ENCODE measurements around the gene ZNF600.
"Not testable (repeated sequence)": the region's sequence is repeated elsewhere in the genome, so short reads cannot be mapped to it uniquely, and the experiment has no call there.

Gene ZNF600

DNA sequence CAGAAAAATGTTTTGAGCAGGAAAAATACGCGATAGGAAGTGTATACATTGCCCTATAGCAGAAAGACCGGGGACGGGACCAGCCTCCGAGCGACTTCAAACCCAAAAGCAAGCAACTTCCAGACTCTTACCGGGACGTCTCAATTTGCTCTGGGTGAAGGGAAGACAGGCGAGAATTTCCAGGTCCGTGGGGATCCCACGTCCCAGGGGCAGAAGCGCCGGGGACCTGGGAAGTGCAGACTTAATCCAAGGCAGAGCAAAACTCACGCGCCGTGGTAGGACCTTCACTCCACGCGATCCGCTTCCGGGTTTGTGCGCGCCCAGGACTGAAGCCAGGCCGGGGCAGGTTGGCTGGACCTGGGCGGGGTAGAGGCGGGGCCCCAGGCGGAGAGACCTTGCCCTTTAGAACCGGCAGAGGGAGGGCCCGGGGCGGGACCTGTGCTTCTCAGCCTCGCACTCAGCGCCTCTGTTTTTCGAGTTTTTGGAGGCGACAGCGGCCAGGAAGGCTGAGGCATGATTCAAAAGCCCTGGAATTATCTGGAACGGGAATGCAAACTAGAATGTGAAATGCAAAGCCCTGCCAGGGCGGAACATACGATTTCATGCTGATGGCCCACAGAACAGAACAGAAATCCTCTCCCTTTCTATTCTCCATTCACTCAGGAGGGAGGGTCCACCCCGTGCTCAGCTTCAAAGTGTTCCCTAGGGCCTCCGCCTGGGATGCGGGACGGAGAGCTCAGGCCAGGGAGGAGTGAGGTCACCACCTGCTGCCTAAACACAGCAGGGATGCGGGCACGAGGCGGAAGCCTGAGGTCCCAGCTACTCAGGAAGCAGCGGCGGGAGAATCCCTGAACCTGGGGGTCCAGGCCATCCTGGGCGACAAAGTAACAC is at the start of gene ZNF600:
TSS of gene ZNF600 (minus strand) at position 328 of the 891 bp plus-strand sequence. CDS start 7,903 bp downstream, outside the sequence.
- DNase-seq, result peak; percentile 88

GRCh38 chr19:52834289-52834688 is 47.7 kb upstream of the ZNF600 start:
- DNase-seq, result not testable (repeated sequence)

DNA sequence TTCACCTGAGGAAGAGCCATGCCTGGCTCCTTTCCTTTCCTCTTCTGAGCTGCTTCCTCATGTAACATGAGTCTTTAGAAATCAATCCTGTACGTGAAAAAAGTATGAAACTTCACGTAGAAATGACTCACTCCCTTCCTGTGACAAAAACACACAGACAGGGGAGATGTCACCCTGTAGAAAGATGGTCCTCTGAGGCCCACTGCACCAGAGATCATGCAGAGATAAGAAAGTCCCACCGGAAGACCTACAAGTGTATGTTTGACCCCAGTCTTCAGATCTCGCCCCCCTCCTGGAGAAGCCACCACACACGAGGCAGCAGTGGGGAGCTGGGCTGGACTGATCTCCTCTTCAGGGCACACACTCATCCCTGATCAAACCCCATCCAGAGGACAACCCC is 47.0 kb upstream of the ZNF600 start:
- DNase-seq, result not testable (repeated sequence)

DNA sequence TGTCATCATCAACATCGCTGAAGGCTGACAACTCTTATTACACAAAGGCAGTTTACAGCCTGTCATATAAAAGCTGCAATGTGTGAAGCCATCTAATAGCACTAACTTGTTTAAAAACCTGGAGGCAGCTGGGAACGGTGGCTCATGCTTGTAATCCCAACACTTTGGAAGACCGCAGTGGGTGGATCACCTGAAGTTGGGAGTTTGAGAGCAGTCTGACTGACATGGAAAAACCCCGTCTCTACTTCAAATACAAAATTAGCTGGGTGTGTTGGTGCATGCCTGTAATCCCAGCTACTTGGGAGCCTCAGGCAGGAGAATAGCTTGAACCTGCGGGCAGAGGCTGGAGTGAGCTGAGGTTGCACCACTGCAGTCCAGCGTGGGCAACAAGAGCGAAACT is 43.3 kb upstream of the ZNF600 start:
- not testable (repeated sequence) for DNase-seq

DNA sequence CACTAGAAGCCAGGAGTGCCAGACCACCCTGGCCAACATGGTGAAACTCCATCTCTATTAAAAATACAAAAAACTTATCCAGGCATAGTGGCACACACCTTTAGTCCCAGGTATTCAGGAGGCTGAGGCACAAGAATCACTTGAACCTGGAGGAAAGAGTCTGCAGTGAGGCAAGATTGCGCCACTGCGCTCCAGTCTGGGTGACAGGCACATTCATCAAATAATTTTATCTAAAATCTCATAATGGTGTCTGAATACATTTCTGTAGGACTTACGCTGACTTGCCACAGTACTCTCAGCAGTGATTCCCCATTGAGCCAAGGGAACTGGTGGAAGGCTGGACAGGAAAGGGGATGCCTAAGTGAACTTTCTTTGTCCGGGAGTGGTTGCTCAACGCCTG is 39.2 kb upstream of the ZNF600 start:
- DNase-seq, result no peak

DNA sequence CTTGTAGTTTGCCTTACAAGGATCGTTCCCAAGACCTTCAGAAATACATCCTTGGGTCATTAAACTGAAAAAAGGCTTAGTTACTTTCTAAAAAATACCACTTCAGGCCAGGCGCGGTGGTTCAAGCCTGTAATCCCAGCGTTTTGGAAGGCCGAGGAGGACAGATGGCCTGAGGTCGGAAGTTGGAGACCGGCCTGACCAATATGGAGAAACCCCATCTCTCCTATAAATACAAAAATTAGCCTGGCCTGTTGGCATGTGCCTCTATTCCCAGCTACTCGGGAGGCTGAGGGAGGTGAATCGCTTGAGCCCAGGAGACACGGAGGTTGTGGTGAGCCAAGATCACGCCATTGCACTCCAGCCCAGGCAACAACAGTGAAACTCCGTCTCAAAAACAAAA is 37.1 kb upstream of the ZNF600 start:
- DNase-seq, result no peak

DNA sequence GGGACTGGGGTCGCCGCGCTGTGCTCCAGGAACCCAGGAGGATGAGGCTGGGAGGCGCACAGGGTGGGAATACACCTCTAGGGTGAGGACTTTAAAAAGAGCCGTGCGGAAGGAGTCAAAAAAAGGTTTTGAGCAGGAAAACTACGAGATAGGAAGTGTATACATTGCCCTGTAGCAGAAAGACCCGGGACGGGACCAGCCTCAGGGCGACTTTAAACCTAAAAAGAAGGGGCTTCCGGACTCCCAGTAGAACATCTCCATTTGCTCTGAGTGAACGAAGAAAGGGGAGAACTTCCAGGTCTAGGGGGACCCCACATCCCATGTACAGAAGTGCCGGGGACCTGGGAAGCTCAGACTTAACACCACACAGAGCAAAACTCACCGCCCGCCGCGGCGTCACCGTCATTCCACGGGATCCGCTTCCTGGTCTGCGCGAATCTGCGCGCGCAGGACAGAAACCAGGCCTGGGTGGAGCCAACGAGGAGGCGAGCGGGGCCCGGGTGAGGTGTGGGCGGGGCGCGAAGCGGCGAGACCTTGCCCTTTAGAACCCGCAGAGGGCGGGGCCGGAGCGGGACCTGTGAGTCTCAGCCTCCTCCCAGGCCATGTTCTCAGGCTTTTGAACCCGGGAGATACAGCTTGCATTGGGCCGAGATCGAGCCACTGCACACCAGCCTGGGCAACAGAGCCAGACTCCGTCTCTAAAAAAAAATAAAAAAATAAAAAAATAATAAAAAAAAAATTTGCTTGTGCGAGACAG is 34.8 kb upstream of the ZNF600 start, which contains the start of gene ZNF28:
TSS of gene ZNF28 (minus strand) at position 430 of the 757 bp plus-strand sequence. CDS start 3,675 bp downstream, outside the sequence.
- peak; percentile 76 for DNase-seq

- peak; percentile 47 for DNase-seq
These were observed 34.0 kb upstream of the ZNF600 start for GRCh38 chr19:52820472-52821203.

DNA sequence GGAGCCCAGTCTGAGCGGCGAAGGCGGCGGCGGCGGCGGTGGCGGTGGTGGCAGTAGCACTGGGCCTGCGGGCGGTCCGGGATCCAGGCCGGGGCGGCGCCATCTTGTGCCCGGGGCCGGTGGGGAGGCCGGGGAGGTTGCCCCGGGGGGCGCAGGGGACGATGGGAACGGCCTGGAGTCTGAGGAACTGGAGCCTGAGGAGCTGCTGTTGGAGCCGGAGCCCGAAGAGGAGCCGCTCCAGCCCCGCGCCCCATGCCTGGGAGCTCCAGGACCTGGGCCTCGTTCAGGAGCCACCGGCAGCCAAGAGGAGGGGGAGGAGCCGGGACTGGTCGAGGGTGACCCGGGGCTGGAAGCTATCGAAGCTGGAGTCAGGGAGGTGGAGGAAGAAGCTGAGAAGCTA is 23.2 kb upstream of the ZNF600 start:
- DNase-seq, result no peak

- DNase-seq, result not testable (repeated sequence)
These were observed 13.5 kb upstream of the ZNF600 start for GRCh38 chr19:52799950-52800640.

DNA sequence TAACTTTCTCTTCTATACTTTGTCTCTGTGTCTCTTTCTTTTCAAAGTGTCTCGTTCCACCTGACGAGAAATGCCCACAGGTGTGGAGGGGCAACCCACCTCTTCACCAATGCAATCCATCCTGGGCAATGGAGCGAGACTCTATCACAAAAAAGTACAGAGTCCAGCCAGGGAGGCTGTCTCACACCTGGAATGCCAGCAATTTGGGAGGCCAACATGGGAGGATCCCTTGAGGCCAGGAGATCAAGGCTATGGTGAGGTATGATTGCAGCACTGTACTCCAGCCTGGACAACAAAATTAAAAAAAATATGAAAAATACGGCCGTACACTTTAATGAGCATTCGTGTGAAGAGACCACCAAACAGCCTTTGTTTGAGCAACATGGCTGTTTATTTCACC is 2.8 kb upstream of the ZNF600 start:
- DNase-seq, result no peak

GRCh38 chr19:52786078-52786463 is 520 bp downstream of the ZNF600 start:
- no peak for DNase-seq

- DNase-seq, result no peak
These were observed 1.1 kb downstream of the ZNF600 start for GRCh38 chr19:52785506-52785905.

GRCh38 chr19:52782864-52783263 is 3.7 kb downstream of the ZNF600 start:
- not testable (repeated sequence) for DNase-seq

DNA sequence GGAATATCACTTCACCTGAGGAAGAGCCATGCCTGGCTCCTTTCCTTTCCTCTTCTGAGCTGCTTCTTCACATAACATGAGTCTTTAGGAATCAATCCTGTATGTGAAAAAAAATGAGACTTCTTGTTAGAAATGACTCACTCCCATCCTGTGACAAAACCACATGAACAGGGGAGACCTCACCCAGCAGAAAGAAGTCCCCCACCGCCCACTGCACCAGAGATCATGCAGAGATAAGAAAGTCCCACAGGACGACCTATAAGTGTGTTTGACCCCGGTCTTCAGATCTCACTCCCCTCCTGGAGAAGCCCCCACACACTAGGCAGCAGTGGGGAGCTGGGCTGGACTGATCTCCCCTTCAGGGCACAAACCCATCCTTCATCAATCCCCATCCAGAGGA is 7.8 kb downstream of the ZNF600 start:
- peak; percentile 36 for DNase-seq

- DNase-seq, result not testable (repeated sequence)
These were observed 30.1 kb downstream of the ZNF600 start for GRCh38 chr19:52756447-52756846.

DNA sequence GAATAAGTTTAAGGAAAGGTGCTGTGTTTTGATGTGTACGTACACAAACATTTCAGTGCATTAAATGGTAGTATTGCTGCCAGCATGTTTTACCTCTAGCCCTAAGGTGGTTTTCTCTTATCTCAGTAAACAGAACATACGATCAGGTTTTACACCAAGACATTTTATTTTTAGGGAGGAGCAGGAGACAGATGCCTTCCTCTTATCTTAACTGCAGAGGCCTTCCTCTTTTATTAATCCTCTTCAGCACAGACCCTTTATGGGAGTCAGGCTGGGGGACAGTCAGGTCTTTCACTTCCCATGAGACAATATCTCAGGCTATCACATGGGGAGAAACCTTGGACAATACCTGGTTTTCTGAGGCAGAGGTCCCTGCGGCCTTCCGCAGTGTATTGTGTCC is 36.8 kb downstream of the ZNF600 start:
- DNase-seq, result no peak

DNA sequence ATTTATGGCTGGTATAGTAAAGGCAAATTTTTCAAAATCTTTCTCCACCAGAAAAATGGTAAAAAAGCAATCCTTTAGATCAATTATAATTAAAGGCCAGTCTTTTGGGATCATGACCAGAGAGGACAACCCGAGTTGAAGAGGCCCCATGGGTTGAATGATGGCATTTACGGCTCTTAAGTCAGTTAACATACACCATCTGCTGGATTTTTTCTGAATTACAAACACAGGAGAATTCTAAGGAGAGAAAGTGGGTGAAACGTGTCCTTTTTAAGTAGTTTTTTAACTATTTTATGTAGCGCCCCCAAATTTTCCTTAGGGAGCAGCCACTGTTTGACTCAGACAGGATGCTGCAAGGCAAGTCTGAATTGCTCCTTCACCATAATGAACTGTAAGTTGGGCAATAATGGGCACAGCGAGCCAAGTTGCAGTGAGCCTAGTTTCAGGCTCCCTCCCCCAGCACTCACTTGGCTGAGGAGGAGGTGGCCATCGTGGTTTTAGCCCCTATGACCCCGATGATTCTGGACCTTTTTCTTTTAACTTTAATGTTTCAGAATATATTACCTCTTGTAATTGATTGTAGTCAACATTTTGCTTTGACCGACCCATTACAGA is 38.1 kb downstream of the ZNF600 start:
- DNase-seq, result no peak

- not testable (repeated sequence) for DNase-seq
These were observed 40.7 kb downstream of the ZNF600 start for GRCh38 chr19:52745919-52746318.

GRCh38 chr19:52743091-52743490 is 43.5 kb downstream of the ZNF600 start:
- no peak for DNase-seq

- no peak for DNase-seq
These were observed 44.1 kb downstream of the ZNF600 start for GRCh38 chr19:52742516-52742915.

DNA sequence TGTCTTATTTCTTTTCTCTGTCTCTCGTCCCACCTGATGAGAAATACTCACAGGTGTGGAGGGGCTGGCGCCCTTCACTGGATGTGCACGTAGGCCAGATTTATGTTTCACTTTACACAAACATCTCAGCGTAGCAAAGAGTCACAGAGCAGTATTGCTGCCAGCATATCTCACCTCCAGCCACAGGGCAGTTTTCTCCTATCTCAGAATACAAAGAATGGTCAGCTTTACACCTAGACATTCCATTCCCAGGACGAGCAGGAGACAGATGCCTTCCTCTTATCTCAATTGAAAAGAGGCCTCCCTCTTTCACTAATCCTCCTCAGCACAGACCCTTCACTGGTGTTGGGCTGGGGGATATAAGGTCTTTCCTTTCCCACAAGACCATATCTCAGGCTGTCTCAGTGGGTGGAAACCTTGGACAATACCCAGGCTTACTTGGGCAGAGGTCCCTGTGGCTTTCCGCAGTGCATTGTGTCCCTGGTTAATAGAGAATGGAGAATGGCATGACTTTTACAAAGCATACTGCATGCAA is 44.6 kb downstream of the ZNF600 start:
- no peak for DNase-seq
